Caco-2 (cell line): ENCODE data around the gene ZCCHC7. TPM values are rescaled to one million over a fixed set of nuclear protein-coding genes. Genes with fewer than 3 reads are reported as not detected.
"Not testable (repeated sequence)": the region's sequence is repeated elsewhere in the genome, so short reads cannot be mapped to it uniquely, and the experiment has no call there.

ENCODE experiments used
- BruUV-seq: library from RNA; stranded (reverse); fragments of 400-500 nt; replicated peaks from 2 replicates; lab custom pipeline; 2021; lab: Mats Ljungman, UMichigan
- CTCF ChIA-PET: fragments of 300-600 bp; sonication (Branson Sonifier 250); formaldehyde crosslinking; loops from one replicate; lab custom pipeline; 2022; ENCODE audit warnings: antibody characterized with exemption; lab: Charles Lee
- POLR2A ChIA-PET: fragments of 300-600 bp; sonication (Branson Sonifier 250); formaldehyde crosslinking; loops from one replicate; lab custom pipeline; 2022; ENCODE audit warnings: antibody characterized with exemption; lab: Charles Lee
- DNase-seq, 2 experiments: peaks; one replicate each; pipeline versions ENCODE4 v3.0.0 to v3.0.0-alpha.2; 2020 to 2022
- H3K27me3 ChIP-seq: replicated peaks from 2 replicates; pipeline ENCODE4 v1.6.0; 2011; ENCODE audit warnings: low read length; ENCODE audit not compliant: control insufficient read depth, insufficient read depth
- H3K36me3 ChIP-seq: 2 replicates; pipeline ENCODE4 v1.5.1; 2011; ENCODE audit warnings: low read length; ENCODE audit not compliant: control insufficient read depth, insufficient read depth
- H3K4me1 ChIP-seq: fragments of 250-450 bp; sonication (Bioruptor Pico); 2 replicates; pipeline ENCODE4 v1.5.1; 2020; ENCODE audit warnings: mild to moderate bottlenecking
- H3K4me3 ChIP-seq: 2 replicates; pipeline ENCODE4 v1.5.1; 2011; ENCODE audit warnings: low read depth, mild to moderate bottlenecking, control low read depth, low read length
- H3K9me3 ChIP-seq: fragments of 250-450 bp; sonication (Bioruptor Pico); 2 replicates; pipeline ENCODE4 v1.5.1; 2020; ENCODE audit warnings: mild to moderate bottlenecking, moderate library complexity
- H3K27ac Mint-ChIP-seq: one replicate; pipeline ENCODE4 v1.8.0; 2022; ENCODE audit warnings: mixed read lengths; ENCODE audit not compliant: unreplicated experiment
- H3K27me3 Mint-ChIP-seq: one replicate; pipeline ENCODE4 v1.8.0; 2022; ENCODE audit warnings: mixed read lengths; ENCODE audit not compliant: insufficient read depth, unreplicated experiment
- H3K36me3 Mint-ChIP-seq: one replicate; pipeline ENCODE4 v1.8.0; 2022; ENCODE audit warnings: mild to moderate bottlenecking, mixed read lengths; ENCODE audit not compliant: insufficient read depth, unreplicated experiment
- H3K4me1 Mint-ChIP-seq: one replicate; pipeline ENCODE4 v1.8.0; 2022; ENCODE audit warnings: low read depth, mixed read lengths; ENCODE audit not compliant: unreplicated experiment
- H3K4me3 Mint-ChIP-seq: one replicate; pipeline ENCODE4 v1.8.0; 2022; ENCODE audit warnings: mild to moderate bottlenecking, moderate library complexity, mixed read lengths; ENCODE audit not compliant: unreplicated experiment
- H3K9me3 Mint-ChIP-seq: one replicate; pipeline ENCODE4 v1.8.0; 2022; ENCODE audit warnings: mixed read lengths; ENCODE audit not compliant: unreplicated experiment
- intact Hi-C: fragments of 100-400 bp; cut with micrococcal nuclease; formaldehyde crosslinking; loops from one replicate; pipeline ENCODE4 v1.10.0; 2022; ENCODE audit not compliant: unreplicated experiment
- total RNA-seq: library from RNA; stranded (reverse); gene quantifications from 2 replicates; pipeline ENCODE4 v1.2.3, GENCODE V29; 2022
- TF ChIP-seq, protein P1 (sequence below), 2 experiments: fragments of 200-600 bp in 1 of 2; IDR thresholded peaks; 1 replicate in 1 of 2; 2 replicates in 1 of 2; pipeline versions ENCODE4 v1.5.1 to v1.8.0; 2011 to 2022; ENCODE audit warnings: antibody characterized with exemption in 1 of 2, control low read depth in 1 of 2, inconsistent platforms in 1 of 2, low read depth in 1 of 2, low read length in 1 of 2, mild to moderate bottlenecking in 1 of 2, moderate library complexity in 1 of 2; ENCODE audit not compliant: insufficient read depth in 1 of 2, severe bottlenecking in 1 of 2, unreplicated experiment in 1 of 2

ZCCHC7 gene
- total RNA-seq, 1 experiment from 2014 or later = 22.0 TPM

DNA sequence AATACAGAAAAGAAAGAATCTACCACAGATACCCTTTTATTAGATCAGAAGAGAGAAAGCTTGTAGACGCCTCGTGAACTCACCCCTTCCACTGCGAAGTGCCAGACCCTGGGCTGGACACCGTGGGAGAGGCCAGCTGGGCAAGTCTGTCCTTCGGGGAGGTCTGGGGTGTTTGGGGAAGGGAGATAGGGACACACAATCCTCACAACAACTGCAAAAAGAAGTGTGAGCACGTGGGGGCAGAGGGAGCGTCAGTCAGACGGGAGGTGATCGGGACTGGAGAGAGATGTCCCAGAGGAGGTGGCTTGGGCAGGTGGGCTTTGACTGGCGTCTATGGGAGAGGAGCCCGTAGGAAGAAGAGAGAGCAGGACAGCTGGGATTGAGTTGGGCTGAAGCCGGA is 274.9 kb downstream of the ZCCHC7 start:
- no peak for DNase-seq
- Mint-ChIP-seq H3K4me3 (no peak overlapping the region), H3K9me3 (no peaks in the 10 kb centered on the region), H3K27ac (no peak overlapping the region), H3K27me3 (no peaks in the 10 kb centered on the region), H3K36me3 (no peaks in the 10 kb centered on the region), H3K4me1 (no peaks in the 10 kb centered on the region)
- ChIA-PET CTCF (no interaction called here), POLR2A (no interaction called here)
- TF ChIP-seq, protein P1, sequence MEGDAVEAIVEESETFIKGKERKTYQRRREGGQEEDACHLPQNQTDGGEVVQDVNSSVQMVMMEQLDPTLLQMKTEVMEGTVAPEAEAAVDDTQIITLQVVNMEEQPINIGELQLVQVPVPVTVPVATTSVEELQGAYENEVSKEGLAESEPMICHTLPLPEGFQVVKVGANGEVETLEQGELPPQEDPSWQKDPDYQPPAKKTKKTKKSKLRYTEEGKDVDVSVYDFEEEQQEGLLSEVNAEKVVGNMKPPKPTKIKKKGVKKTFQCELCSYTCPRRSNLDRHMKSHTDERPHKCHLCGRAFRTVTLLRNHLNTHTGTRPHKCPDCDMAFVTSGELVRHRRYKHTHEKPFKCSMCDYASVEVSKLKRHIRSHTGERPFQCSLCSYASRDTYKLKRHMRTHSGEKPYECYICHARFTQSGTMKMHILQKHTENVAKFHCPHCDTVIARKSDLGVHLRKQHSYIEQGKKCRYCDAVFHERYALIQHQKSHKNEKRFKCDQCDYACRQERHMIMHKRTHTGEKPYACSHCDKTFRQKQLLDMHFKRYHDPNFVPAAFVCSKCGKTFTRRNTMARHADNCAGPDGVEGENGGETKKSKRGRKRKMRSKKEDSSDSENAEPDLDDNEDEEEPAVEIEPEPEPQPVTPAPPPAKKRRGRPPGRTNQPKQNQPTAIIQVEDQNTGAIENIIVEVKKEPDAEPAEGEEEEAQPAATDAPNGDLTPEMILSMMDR (IDR thresholded peaks at IDR 0.05; ENCODE audit: insufficient read depth in 1 of 2, low read depth in 1 of 2, low read length in 1 of 2, severe bottlenecking in 1 of 2, unreplicated experiment in 1 of 2) = no peak
- Histone ChIP-seq H3K9me3 (no peaks in the 10 kb centered on the region), H3K36me3 (no peaks in the 10 kb centered on the region), H3K4me1 (no peaks in the 10 kb centered on the region), H3K4me3 (no peak overlapping the region), H3K27me3 (no peaks in the 10 kb centered on the region)
- no TSS peak for BruUV-seq
- intact Hi-C loops = no loop called here

DNA sequence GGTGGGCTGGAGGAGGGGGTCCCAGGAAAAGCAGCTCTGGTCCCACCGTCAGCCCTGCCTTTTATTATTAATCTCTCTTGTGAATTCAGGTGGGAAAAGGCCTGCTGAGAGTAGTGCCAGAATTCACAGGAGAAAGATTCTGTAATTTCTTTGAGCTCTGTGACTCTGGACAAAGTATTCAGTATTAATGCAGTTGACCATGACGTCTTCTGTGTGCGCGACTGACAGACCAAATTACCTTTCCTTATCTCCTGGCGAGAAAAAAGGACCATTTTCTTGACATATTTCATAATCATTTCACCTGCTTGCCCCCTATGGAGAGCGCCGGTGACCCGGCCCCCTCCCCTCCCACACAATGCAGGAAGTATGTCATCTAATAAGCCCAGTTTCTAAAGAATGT is 275.3 kb downstream of the ZCCHC7 start:
- Histone ChIP-seq H3K36me3 (no peaks in the 10 kb centered on the region), H3K4me3 (no peak overlapping the region), H3K4me1 (no peaks in the 10 kb centered on the region), H3K9me3 (no peaks in the 10 kb centered on the region), H3K27me3 (no peaks in the 10 kb centered on the region)
- Mint-ChIP-seq H3K9me3 (no peaks in the 10 kb centered on the region), H3K4me1 (no peaks in the 10 kb centered on the region), H3K27ac (no peak overlapping the region), H3K27me3 (no peaks in the 10 kb centered on the region), H3K36me3 (no peaks in the 10 kb centered on the region), H3K4me3 (no peak overlapping the region)
- ChIA-PET POLR2A (no interaction called here), CTCF (no interaction called here)
- intact Hi-C loops = no loop called here
- no TSS peak for BruUV-seq
- TF ChIP-seq, protein P1 (IDR thresholded peaks at IDR 0.05; ENCODE audit: insufficient read depth in 1 of 2, low read depth in 1 of 2, low read length in 1 of 2, severe bottlenecking in 1 of 2, unreplicated experiment in 1 of 2) = no peak
- DNase-seq = no peak

DNA sequence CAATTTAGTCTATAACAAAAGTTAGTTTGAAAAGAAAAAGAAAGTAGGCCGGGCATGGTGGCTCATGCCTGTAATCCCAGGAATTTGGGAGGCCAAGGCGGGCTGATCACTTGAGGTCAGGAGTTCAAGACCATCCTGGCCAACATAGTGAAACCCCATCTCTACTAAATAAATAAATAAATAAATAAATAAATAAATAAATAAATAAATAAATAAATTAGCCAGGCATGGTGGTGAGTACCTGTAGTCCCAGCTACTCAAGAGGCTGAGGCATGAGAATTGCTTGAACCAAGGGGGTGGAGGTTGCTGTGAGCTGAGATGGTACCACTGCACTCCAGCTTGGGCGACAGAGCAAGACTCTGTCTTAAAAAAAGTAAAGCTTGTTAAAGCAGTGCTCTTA is 277.6 kb downstream of the ZCCHC7 start:
- H3K27me3 Mint-ChIP-seq, H3K4me3 ChIP-seq, H3K27me3 ChIP-seq, H3K36me3 Mint-ChIP-seq, BruUV-seq, H3K9me3 ChIP-seq, H3K27ac Mint-ChIP-seq, POLR2A ChIA-PET, H3K36me3 ChIP-seq, H3K4me1 ChIP-seq, H3K4me3 Mint-ChIP-seq, intact Hi-C loops, DNase-seq, H3K4me1 Mint-ChIP-seq, CTCF ChIA-PET, H3K9me3 Mint-ChIP-seq: not testable (repeated sequence)

DNA sequence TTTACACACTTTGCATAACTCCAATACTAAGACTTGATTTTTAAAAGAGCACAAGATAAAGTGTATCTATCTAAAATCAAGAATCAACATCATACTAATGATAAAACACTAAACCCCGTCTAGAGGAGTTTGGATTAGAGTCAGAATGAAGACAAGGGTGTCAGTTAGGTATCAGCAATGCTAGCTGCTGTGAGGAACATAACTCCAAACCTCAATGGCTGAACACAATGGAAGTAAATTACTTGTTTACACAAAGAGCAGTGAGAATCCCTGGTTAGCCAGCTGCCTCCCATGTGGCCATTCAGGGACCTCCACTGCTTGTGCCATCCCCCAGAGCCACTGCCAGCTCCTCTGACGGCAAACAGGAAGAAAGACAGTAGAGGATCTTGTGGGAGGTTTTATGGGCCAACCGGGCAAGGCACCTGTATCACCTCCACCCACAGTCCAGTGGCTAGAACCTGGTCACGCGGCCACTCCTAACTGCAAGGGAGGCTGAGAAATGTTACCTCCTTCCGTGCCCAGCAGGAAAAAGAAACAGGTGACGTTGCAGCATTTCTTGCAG is 278.2 kb downstream of the ZCCHC7 start:
- TF ChIP-seq, protein P1 (IDR thresholded peaks at IDR 0.05; ENCODE audit: insufficient read depth in 1 of 2, low read depth in 1 of 2, low read length in 1 of 2, severe bottlenecking in 1 of 2, unreplicated experiment in 1 of 2) = no peak
- Mint-ChIP-seq H3K36me3 (no peaks in the 10 kb centered on the region), H3K27ac (no peak overlapping the region), H3K27me3 (no peaks in the 10 kb centered on the region), H3K4me3 (no peak overlapping the region), H3K4me1 (no peaks in the 10 kb centered on the region), H3K9me3 (no peaks in the 10 kb centered on the region)
- no peaks in the 10 kb centered on the region for H3K36me3 ChIP-seq
- intact Hi-C loops = no loop called here
- no peaks in the 10 kb centered on the region for H3K27me3 ChIP-seq
- BruUV-seq = no TSS peak
- H3K4me3 ChIP-seq = no peak overlapping the region
- POLR2A ChIA-PET = no interaction called here
- no peaks in the 10 kb centered on the region for H3K4me1 ChIP-seq
- DNase-seq = no peak
- CTCF ChIA-PET = no interaction called here
- H3K9me3 ChIP-seq = no peaks in the 10 kb centered on the region
